Measurements from ENCODE around the gene ATP6V1A. TPM values are rescaled to one million over a fixed set of nuclear protein-coding genes. Genes with fewer than 3 reads are reported as not detected.

The ATP6V1A gene
- total and polyA plus RNA-seq, 2 experiments from 2014 or later: 47.9 to 51.1 TPM

- Histone ChIP-seq H3K36me3 (ENCODE audit: low read depth) (no peaks in the 10 kb centered on the region), H3K27ac (no peak overlapping the region), H3K9me2 (ENCODE audit: insufficient read depth) (no peaks in the 10 kb centered on the region), H3K4me2 (ENCODE audit: unreplicated experiment) (no peak overlapping the region), H2AFZ (no peak overlapping the region), H3K79me2 (ENCODE audit: insufficient read depth) (no peaks in the 10 kb centered on the region), H3K27me3 (replicated peaks; ENCODE audit: insufficient read depth) (no peaks in the 10 kb centered on the region), H4K20me1 (ENCODE audit: insufficient read depth) (no peaks in the 10 kb centered on the region), H3K4me3 (no peak overlapping the region), H3F3A (ENCODE audit: insufficient read depth) (peaks cover 9% of the 10 kb centered on the region; the same call in 1 of the 2 replicates), H3K9ac (no peak overlapping the region), H3K9me3 (ENCODE audit: low read depth) (no peaks in the 10 kb centered on the region), H3K4me1 (ENCODE audit: insufficient read depth) (no peaks in the 10 kb centered on the region)
- no peak for DNase-seq
- 88 to 92% methylated on average over 4 of the region's 4 CpGs for WGBS, 2 experiments (ENCODE audit: low coverage in 1 of 2, low lambda C conversion rate in 2 of 2, missing lambda C conversion rate in 2 of 2)
- in situ Hi-C loops (cut with MboI): no loop called here
- no peak for TF ChIP-seq EZH2phosphoT487 (IDR thresholded peaks at IDR 0.05; ENCODE audit: insufficient read depth, low read depth)
- TF ChIP-seq EZH2 (IDR thresholded peaks at IDR 0.05; ENCODE audit: insufficient read depth, poor library complexity, severe bottlenecking): no peak
These were observed 39.0 kb upstream of the ATP6V1A start for GRCh38 chr3:113707835-113708234.

DNA sequence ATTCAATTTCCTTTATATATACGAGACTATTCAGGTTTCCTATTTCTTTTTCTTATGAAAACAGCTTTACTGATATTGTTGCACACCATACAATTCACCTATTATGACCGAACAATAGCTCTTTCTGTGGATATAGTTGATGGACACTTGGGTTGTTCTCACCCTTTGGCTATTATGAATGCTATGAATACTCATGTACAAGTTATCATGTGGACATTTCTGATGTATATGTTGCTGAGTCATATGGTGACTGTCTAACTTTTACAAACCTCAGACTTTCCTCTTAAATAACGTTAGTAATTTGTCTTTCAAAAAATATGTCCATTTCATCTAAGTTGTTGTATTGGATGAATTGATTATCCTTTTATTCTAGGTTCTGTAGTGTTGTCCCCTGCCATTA lies 34.7 kb upstream of the ATP6V1A start:
- WGBS, 2 experiments (ENCODE audit: low coverage in 1 of 2, low lambda C conversion rate in 2 of 2, missing lambda C conversion rate in 2 of 2): 59 to 67% methylated on average over 3 of the region's 3 CpGs
- H3K4me1 ChIP-seq (ENCODE audit: insufficient read depth): no peaks in the 10 kb centered on the region
- DNase-seq: no peak
- H3K79me2 ChIP-seq (ENCODE audit: insufficient read depth): no peaks in the 10 kb centered on the region
- no peak overlapping the region for H3K9ac ChIP-seq
- H4K20me1 ChIP-seq (ENCODE audit: insufficient read depth): no peaks in the 10 kb centered on the region
- peaks cover 26% of the 10 kb centered on the region for H3F3A ChIP-seq (ENCODE audit: insufficient read depth)
- no peak overlapping the region for H3K4me3 ChIP-seq
- no peak for TF ChIP-seq EZH2 (IDR thresholded peaks at IDR 0.05; ENCODE audit: insufficient read depth, poor library complexity, severe bottlenecking)
- no peak for TF ChIP-seq EZH2phosphoT487 (IDR thresholded peaks at IDR 0.05; ENCODE audit: insufficient read depth, low read depth)
- in situ Hi-C loops (cut with MboI): no loop called here
- no peaks in the 10 kb centered on the region for H3K9me2 ChIP-seq (ENCODE audit: insufficient read depth)
- H3K36me3 ChIP-seq (ENCODE audit: low read depth): peaks cover 7% of the 10 kb centered on the region; the same call in 1 of the 2 replicates
- no peak overlapping the region for H3K4me2 ChIP-seq (ENCODE audit: unreplicated experiment)
- no peaks in the 10 kb centered on the region for H3K9me3 ChIP-seq (ENCODE audit: low read depth)
- no peaks in the 10 kb centered on the region for H3K27me3 ChIP-seq (replicated peaks; ENCODE audit: insufficient read depth)
- H2AFZ ChIP-seq: no peak overlapping the region
- no peak overlapping the region for H3K27ac ChIP-seq

- Histone ChIP-seq H3K9me3 (ENCODE audit: low read depth) (no peaks in the 10 kb centered on the region), H3F3A (ENCODE audit: insufficient read depth) (peaks cover 26% of the 10 kb centered on the region), H3K27ac (no peak overlapping the region), H3K9me2 (ENCODE audit: insufficient read depth) (no peaks in the 10 kb centered on the region), H3K4me1 (ENCODE audit: insufficient read depth) (no peaks in the 10 kb centered on the region), H3K79me2 (ENCODE audit: insufficient read depth) (0 out of 2 replicates have a peak, but pooled peaks cover 6% of the 10 kb centered on the region), H3K4me3 (no peak overlapping the region), H3K4me2 (ENCODE audit: unreplicated experiment) (no peak overlapping the region), H3K27me3 (replicated peaks; ENCODE audit: insufficient read depth) (no peaks in the 10 kb centered on the region), H4K20me1 (ENCODE audit: insufficient read depth) (no peaks in the 10 kb centered on the region), H3K36me3 (ENCODE audit: low read depth) (peaks cover 17% of the 10 kb centered on the region; the same call in 1 of the 2 replicates), H2AFZ (no peak overlapping the region), H3K9ac (no peak overlapping the region)
- DNase-seq: no peak
- WGBS, 2 experiments (ENCODE audit: low coverage in 1 of 2, low lambda C conversion rate in 2 of 2, missing lambda C conversion rate in 2 of 2): 18 to 21% methylated on average over 1 of the region's 1 CpG
- in situ Hi-C loops (cut with MboI): no loop called here
- TF ChIP-seq EZH2 (IDR thresholded peaks at IDR 0.05; ENCODE audit: insufficient read depth, poor library complexity, severe bottlenecking) (no peak), EZH2phosphoT487 (IDR thresholded peaks at IDR 0.05; ENCODE audit: insufficient read depth, low read depth) (no peak)
These were observed 32.1 kb upstream of the ATP6V1A start for GRCh38 chr3:113714702-113715101.

DNA sequence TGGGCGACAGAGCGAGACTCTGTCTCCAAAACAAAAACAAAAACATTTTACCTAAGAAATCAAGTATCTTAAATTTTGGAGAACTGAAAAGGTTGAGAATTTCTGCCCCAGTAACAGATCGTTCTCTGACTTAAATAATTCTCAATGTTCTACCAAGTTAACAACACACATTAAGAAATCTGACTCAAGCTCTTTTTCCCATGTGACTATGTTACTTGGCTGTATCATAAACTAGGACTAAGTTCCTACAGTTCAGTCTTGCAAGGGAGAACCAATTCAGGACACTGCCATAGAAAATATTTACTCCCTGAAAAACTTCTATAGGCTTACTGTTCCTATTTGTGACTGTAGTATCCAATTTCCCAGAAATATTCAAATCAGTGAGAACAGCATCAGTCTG lies 29.5 kb upstream of the ATP6V1A start:
- Histone ChIP-seq H3K9me2 (ENCODE audit: insufficient read depth) (no peaks in the 10 kb centered on the region), H2AFZ (no peak overlapping the region), H3K79me2 (ENCODE audit: insufficient read depth) (peaks cover 19% of the 10 kb centered on the region), H3K27me3 (replicated peaks; ENCODE audit: insufficient read depth) (no peaks in the 10 kb centered on the region), H3K36me3 (ENCODE audit: low read depth) (peaks cover 42% of the 10 kb centered on the region), H3K27ac (no peak overlapping the region), H4K20me1 (ENCODE audit: insufficient read depth) (no peaks in the 10 kb centered on the region), H3K4me3 (no peak overlapping the region), H3K9me3 (ENCODE audit: low read depth) (no peaks in the 10 kb centered on the region), H3K4me2 (ENCODE audit: unreplicated experiment) (no peak overlapping the region), H3K4me1 (ENCODE audit: insufficient read depth) (no peaks in the 10 kb centered on the region), H3F3A (ENCODE audit: insufficient read depth) (peaks cover 17% of the 10 kb centered on the region; the same call in 1 of the 2 replicates), H3K9ac (no peak overlapping the region)
- in situ Hi-C loops (cut with MboI): no loop called here
- 85 to 90% methylated on average over 3 of the region's 3 CpGs for WGBS, 2 experiments (ENCODE audit: low coverage in 1 of 2, low lambda C conversion rate in 2 of 2, missing lambda C conversion rate in 2 of 2)
- TF ChIP-seq EZH2 (IDR thresholded peaks at IDR 0.05; ENCODE audit: insufficient read depth, poor library complexity, severe bottlenecking): no peak
- no peak for TF ChIP-seq EZH2phosphoT487 (IDR thresholded peaks at IDR 0.05; ENCODE audit: insufficient read depth, low read depth)
- no peak for DNase-seq

DNA sequence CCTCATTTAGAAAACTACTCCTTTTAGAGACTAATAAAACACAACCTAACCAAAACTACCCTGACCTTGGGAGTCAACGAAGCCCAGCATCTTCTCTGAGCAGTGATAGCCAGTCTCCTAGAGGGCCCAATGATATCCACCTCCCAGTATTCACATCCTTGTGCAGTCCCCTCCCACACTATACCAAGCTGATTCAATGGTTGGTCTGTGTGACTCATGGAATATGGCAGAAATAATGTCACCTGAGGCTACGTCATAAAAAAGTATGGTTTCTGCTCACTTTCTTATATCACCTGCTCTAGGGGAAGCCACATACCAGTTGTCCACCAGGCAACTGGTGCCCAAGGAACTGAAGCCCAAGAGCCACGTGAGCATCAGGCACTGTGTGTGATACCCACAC lies 29.0 kb upstream of the ATP6V1A start:
- H3K4me3 ChIP-seq: no peak overlapping the region
- TF ChIP-seq EZH2phosphoT487 (IDR thresholded peaks at IDR 0.05; ENCODE audit: insufficient read depth, low read depth) (no peak), EZH2 (IDR thresholded peaks at IDR 0.05; ENCODE audit: insufficient read depth, poor library complexity, severe bottlenecking) (no peak)
- 96 to 100% methylated on average over 3 of the region's 3 CpGs for WGBS, 2 experiments (ENCODE audit: low coverage in 1 of 2, low lambda C conversion rate in 2 of 2, missing lambda C conversion rate in 2 of 2)

More for the DNA sequence above, 29.0 kb upstream of the ATP6V1A start:
- H3K4me2 ChIP-seq (ENCODE audit: unreplicated experiment): no peak overlapping the region
- no peaks in the 10 kb centered on the region for H3K9me3 ChIP-seq (ENCODE audit: low read depth)
- H3K9ac ChIP-seq: no peak overlapping the region
- peaks cover 47% of the 10 kb centered on the region for H3K36me3 ChIP-seq (ENCODE audit: low read depth)
- H2AFZ ChIP-seq: no peak overlapping the region
- H4K20me1 ChIP-seq (ENCODE audit: insufficient read depth): no peaks in the 10 kb centered on the region
- no peak for DNase-seq
- H3K27me3 ChIP-seq (replicated peaks; ENCODE audit: insufficient read depth): no peaks in the 10 kb centered on the region
- H3K9me2 ChIP-seq (ENCODE audit: insufficient read depth): no peaks in the 10 kb centered on the region
- in situ Hi-C loops (cut with MboI): no loop called here
- H3K79me2 ChIP-seq (ENCODE audit: insufficient read depth): peaks cover 23% of the 10 kb centered on the region
- no peaks in the 10 kb centered on the region for H3K4me1 ChIP-seq (ENCODE audit: insufficient read depth)
- no peak overlapping the region for H3K27ac ChIP-seq
- peaks cover 17% of the 10 kb centered on the region; the same call in 1 of the 2 replicates for H3F3A ChIP-seq (ENCODE audit: insufficient read depth)

Data from GM23248 (cell line).